ENCODE results near the gene PXYLP1.

The PXYLP1 gene

DNA sequence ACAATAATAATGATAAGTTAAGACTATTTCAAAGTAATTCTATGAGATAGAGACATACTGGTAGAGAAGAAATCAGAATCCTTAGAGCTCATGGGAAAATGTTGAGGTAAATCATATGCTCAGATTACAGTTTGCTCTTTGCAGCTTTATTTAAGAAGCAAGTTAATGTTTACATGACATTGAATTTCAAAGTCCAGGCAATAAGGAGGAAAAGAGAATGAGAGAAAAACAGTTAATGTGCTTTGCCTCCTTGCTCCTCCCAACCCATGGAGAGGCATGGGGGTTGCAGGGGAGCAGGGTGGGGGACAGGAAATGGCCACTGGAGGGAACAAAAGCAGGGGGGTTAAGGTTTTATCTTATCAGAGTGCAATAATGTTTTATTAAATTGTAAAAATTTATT lies 94.5 kb downstream of the PXYLP1 start:
- no peak overlapping the region for H3K4me3 ChIP-seq (ENCODE audit: low read length, poor library complexity, severe bottlenecking)
- no peak overlapping the region for H3K9ac ChIP-seq (ENCODE audit: low read depth, low read length, poor library complexity, severe bottlenecking)
- peaks cover 52% of the 10 kb centered on the region for H3K4me1 ChIP-seq (ENCODE audit: insufficient read depth, low read length, poor library complexity, severe bottlenecking)
- no peaks in the 10 kb centered on the region for H4K20me1 ChIP-seq (ENCODE audit: insufficient read depth, low read length, poor library complexity, severe bottlenecking)
- no peaks in the 10 kb centered on the region for H3K36me3 ChIP-seq (ENCODE audit: insufficient read depth, low read length)
- no peaks in the 10 kb centered on the region for H3K27me3 ChIP-seq (ENCODE audit: insufficient read depth, low read length, poor library complexity, severe bottlenecking)
- no peaks in the 10 kb centered on the region for H3F3A ChIP-seq (ENCODE audit: low read depth)
- no peak overlapping the region for H2AFZ ChIP-seq (ENCODE audit: low read length)
- H3K9me3 ChIP-seq (ENCODE audit: insufficient read depth, low read depth, low read length): no peaks in the 10 kb centered on the region
- peak overlapping the region; percentile 21 for H3K4me2 ChIP-seq (ENCODE audit: low read depth, low read length, poor library complexity, severe bottlenecking)
- TF ChIP-seq, protein P1, sequence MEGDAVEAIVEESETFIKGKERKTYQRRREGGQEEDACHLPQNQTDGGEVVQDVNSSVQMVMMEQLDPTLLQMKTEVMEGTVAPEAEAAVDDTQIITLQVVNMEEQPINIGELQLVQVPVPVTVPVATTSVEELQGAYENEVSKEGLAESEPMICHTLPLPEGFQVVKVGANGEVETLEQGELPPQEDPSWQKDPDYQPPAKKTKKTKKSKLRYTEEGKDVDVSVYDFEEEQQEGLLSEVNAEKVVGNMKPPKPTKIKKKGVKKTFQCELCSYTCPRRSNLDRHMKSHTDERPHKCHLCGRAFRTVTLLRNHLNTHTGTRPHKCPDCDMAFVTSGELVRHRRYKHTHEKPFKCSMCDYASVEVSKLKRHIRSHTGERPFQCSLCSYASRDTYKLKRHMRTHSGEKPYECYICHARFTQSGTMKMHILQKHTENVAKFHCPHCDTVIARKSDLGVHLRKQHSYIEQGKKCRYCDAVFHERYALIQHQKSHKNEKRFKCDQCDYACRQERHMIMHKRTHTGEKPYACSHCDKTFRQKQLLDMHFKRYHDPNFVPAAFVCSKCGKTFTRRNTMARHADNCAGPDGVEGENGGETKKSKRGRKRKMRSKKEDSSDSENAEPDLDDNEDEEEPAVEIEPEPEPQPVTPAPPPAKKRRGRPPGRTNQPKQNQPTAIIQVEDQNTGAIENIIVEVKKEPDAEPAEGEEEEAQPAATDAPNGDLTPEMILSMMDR (conservative IDR thresholded peaks at IDR 0.05; ENCODE audit: low read length): no peak
- TF ChIP-seq EZH2phosphoT487 (IDR thresholded peaks at IDR 0.05; ENCODE audit: borderline replicate concordance): no peak
- no peaks in the 10 kb centered on the region for H3K9me2 ChIP-seq (replicated peaks; ENCODE audit: low read depth, low read length)
- H3K79me2 ChIP-seq (ENCODE audit: insufficient read depth, low read length): no peaks in the 10 kb centered on the region

DNA sequence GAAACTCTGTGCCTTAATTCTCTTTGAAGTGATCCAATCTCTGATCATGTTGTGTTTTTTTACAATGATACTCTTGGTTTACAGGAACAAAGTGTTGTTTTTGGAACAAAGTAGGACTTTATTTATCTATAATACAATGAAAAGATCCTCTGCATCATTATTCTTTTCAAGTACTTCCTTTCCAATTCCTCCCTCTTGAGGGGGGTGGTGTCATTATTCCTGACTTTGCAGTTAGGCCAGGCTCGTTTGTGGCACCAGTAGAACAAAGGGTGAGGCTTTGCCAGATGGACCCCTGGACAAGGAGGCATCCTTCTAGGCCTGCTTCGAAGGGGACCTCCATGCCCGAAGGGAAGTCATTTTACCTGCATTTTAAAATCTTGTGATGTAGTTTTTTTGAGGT lies 95.0 kb downstream of the PXYLP1 start:
- H2AFZ ChIP-seq (ENCODE audit: low read length): no peak overlapping the region
- no peak for TF ChIP-seq EZH2phosphoT487 (IDR thresholded peaks at IDR 0.05; ENCODE audit: borderline replicate concordance)
- TF ChIP-seq, protein P1 (conservative IDR thresholded peaks at IDR 0.05; ENCODE audit: low read length): no peak

DNA sequence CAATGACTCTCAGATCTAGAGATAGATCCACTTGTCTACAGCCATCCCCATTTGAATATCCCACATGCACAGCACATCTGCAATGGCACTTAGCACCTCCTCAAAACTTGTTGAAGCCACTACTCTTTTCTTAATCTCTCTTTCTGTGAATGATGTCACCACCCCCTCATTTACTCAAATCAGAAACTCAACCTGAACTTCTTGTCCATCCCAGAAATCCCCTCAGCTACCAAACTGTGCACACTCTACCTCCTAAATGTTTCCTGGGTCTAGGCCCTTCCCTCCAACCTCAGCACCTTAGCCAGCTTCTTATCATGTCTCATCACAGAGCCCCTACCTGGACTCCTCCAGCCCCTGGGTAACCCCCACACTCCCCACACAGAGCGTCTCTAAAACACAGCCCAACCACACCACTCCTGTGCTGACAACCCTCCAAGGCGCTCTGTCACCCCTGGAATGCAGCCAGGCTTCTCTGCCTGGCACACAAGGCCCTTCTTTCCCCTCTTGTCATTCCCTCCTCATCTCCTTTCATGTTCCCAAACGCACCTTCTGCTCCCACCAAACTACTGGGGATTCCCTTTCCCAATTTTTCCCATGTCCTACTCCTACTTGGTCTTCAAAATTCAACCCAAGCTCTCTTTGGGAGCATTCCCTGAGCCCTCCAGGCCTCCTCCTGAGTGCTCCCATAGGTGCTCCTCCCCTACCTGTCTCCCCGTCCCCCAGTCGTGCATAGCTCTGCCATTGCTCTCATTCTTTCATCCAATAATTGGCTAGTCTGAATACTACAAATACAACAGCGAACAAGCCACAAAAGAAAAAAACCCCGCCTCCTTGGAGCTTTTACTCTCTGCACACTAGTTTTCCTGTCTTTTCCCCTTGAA lies 96.9 kb downstream of the PXYLP1 start:
- H3K9ac ChIP-seq (ENCODE audit: low read depth, low read length, poor library complexity, severe bottlenecking): no peak overlapping the region
- no peak overlapping the region for H3K4me3 ChIP-seq (ENCODE audit: low read length, poor library complexity, severe bottlenecking)
- H3K4me2 ChIP-seq (ENCODE audit: low read depth, low read length, poor library complexity, severe bottlenecking): no peak overlapping the region
- no peaks in the 10 kb centered on the region for H3F3A ChIP-seq (ENCODE audit: low read depth)
- no peaks in the 10 kb centered on the region for H3K9me3 ChIP-seq (ENCODE audit: insufficient read depth, low read depth, low read length)
- H4K20me1 ChIP-seq (ENCODE audit: insufficient read depth, low read length, poor library complexity, severe bottlenecking): no peaks in the 10 kb centered on the region
- no peaks in the 10 kb centered on the region for H3K9me2 ChIP-seq (replicated peaks; ENCODE audit: low read depth, low read length)
- no peaks in the 10 kb centered on the region for H3K79me2 ChIP-seq (ENCODE audit: insufficient read depth, low read length)
- TF ChIP-seq EZH2phosphoT487 (IDR thresholded peaks at IDR 0.05; ENCODE audit: borderline replicate concordance): no peak
- TF ChIP-seq, protein P1 (conservative IDR thresholded peaks at IDR 0.05; ENCODE audit: low read length): no peak
- no peaks in the 10 kb centered on the region for H3K36me3 ChIP-seq (ENCODE audit: insufficient read depth, low read length)
- H3K27me3 ChIP-seq (ENCODE audit: insufficient read depth, low read length, poor library complexity, severe bottlenecking): no peaks in the 10 kb centered on the region
- no peak overlapping the region for H2AFZ ChIP-seq (ENCODE audit: low read length)
- H3K4me1 ChIP-seq (ENCODE audit: insufficient read depth, low read length, poor library complexity, severe bottlenecking): peaks cover 35% of the 10 kb centered on the region

More for the DNA sequence above, 95.0 kb downstream of the PXYLP1 start:
- Histone ChIP-seq H3K9me3 (ENCODE audit: insufficient read depth, low read depth, low read length) (no peaks in the 10 kb centered on the region), H3K9me2 (replicated peaks; ENCODE audit: low read depth, low read length) (no peaks in the 10 kb centered on the region), H3K4me1 (ENCODE audit: insufficient read depth, low read length, poor library complexity, severe bottlenecking) (peaks cover 48% of the 10 kb centered on the region), H3K4me2 (ENCODE audit: low read depth, low read length, poor library complexity, severe bottlenecking) (peak overlapping the region; percentile 21), H3K4me3 (ENCODE audit: low read length, poor library complexity, severe bottlenecking) (no peak overlapping the region), H4K20me1 (ENCODE audit: insufficient read depth, low read length, poor library complexity, severe bottlenecking) (no peaks in the 10 kb centered on the region), H3K79me2 (ENCODE audit: insufficient read depth, low read length) (no peaks in the 10 kb centered on the region), H3K27me3 (ENCODE audit: insufficient read depth, low read length, poor library complexity, severe bottlenecking) (no peaks in the 10 kb centered on the region), H3K36me3 (ENCODE audit: insufficient read depth, low read length) (no peaks in the 10 kb centered on the region), H3F3A (ENCODE audit: low read depth) (no peaks in the 10 kb centered on the region), H3K9ac (ENCODE audit: low read depth, low read length, poor library complexity, severe bottlenecking) (no peak overlapping the region)

Data from Loucy (cell line).